Mesendoderm (in vitro differentiated cells): ENCODE data around the gene ZFAND2B.

Experiments
- DNase-seq: peaks from one replicate; pipeline ENCODE4 v3.0.0; 2013
- H2AK5ac ChIP-seq: 2 replicates; pipeline ENCODE4 v1.6.1; 2013; ENCODE audit warnings: low read length, inconsistent platforms
- H2BK120ac ChIP-seq: 2 replicates; pipeline ENCODE4 v1.6.1; 2013; ENCODE audit warnings: low read depth, mild to moderate bottlenecking, low read length, moderate library complexity, mixed read lengths
- H2BK15ac ChIP-seq: replicated peaks from 2 replicates; pipeline ENCODE4 v1.6.1; 2013; ENCODE audit warnings: low read depth, mild to moderate bottlenecking, moderate library complexity
- H2BK5ac ChIP-seq: 2 replicates; pipeline ENCODE4 v1.6.1; 2013; ENCODE audit warnings: low read length, inconsistent platforms
- H3K18ac ChIP-seq: 2 replicates; pipeline ENCODE4 v1.6.1; 2013; ENCODE audit warnings: mild to moderate bottlenecking, low read length, mixed read lengths
- H3K23ac ChIP-seq: one replicate; pipeline ENCODE4 v1.6.1; 2013; ENCODE audit warnings: low read length
- H3K27ac ChIP-seq: 2 replicates; pipeline ENCODE4 v1.5.1; 2013; ENCODE audit warnings: low read depth, mild to moderate bottlenecking, inconsistent platforms, low read length, moderate library complexity
- H3K27me3 ChIP-seq: 2 replicates; pipeline ENCODE4 v1.6.1; 2013; ENCODE audit warnings: low read length, control low read depth, mild to moderate bottlenecking, inconsistent platforms; ENCODE audit not compliant: insufficient read depth, poor library complexity
- H3K36me3 ChIP-seq: 2 replicates; pipeline ENCODE4 v1.6.1; 2013; ENCODE audit warnings: low read length, inconsistent platforms; ENCODE audit not compliant: control insufficient read depth, insufficient read depth
- H3K4ac ChIP-seq: one replicate; pipeline ENCODE4 v1.6.1; 2013; ENCODE audit warnings: low read depth, mild to moderate bottlenecking, low read length, moderate library complexity
- H3K4me1 ChIP-seq: 2 replicates; pipeline ENCODE4 v1.6.1; 2013; ENCODE audit warnings: low read depth, low read length, inconsistent platforms; ENCODE audit not compliant: control insufficient read depth
- H3K4me2 ChIP-seq: 2 replicates; pipeline ENCODE4 v1.6.1; 2013; ENCODE audit warnings: low read length
- H3K4me3 ChIP-seq: 2 replicates; pipeline ENCODE4 v1.5.1; 2013; ENCODE audit warnings: mild to moderate bottlenecking, low read length
- H3K56ac ChIP-seq: one replicate; pipeline ENCODE4 v1.6.1; 2013; ENCODE audit warnings: low read length
- H3K79me1 ChIP-seq: 2 replicates; pipeline ENCODE4 v1.6.1; 2013; ENCODE audit warnings: low read length, inconsistent platforms
- H3K79me2 ChIP-seq: 2 replicates; pipeline ENCODE4 v1.6.1; 2013; ENCODE audit warnings: mild to moderate bottlenecking, low read length; ENCODE audit not compliant: control insufficient read depth, insufficient read depth
- H3K9ac ChIP-seq: 2 replicates; pipeline ENCODE4 v1.6.1; 2013; ENCODE audit warnings: low read length, inconsistent platforms
- H4K5ac ChIP-seq: one replicate; pipeline ENCODE4 v1.6.1; 2013; ENCODE audit warnings: low read length
- H4K8ac ChIP-seq: one replicate; pipeline ENCODE4 v1.6.1; 2013; ENCODE audit warnings: low read depth, mild to moderate bottlenecking, control low read depth, low read length, moderate library complexity
- WGBS: extraction: QIAGEN DNeasy Blood & Tissue Kit; methylation state at CpG from one replicate; pipeline ENCODE4 v1.1.7; 2013; ENCODE audit warnings: low lambda C conversion rate, missing lambda C conversion rate; ENCODE audit not compliant: insufficient coverage; ENCODE audit errors: extremely low coverage; 5-methylcytosine and 5-hydroxymethylcytosine counted together

The ZFAND2B gene

GRCh38 chr2:219225350-219225749 is 18.8 kb downstream of the ZFAND2B start:
- Histone ChIP-seq H3K56ac (no peak overlapping the region), H3K79me1 (peaks cover 10% of the 10 kb centered on the region), H3K27ac (no peak overlapping the region), H3K23ac (no peak overlapping the region), H3K4me2 (no peak overlapping the region), H3K4ac (no peak overlapping the region), H3K36me3 (peaks cover 1% of the 10 kb centered on the region), H2BK5ac (no peak overlapping the region), H3K79me2 (peaks cover 6% of the 10 kb centered on the region), H3K27me3 (no peaks in the 10 kb centered on the region), H4K5ac (no peak overlapping the region), H3K4me3 (no peak overlapping the region), H4K8ac (no peak overlapping the region), H2BK15ac (no peak overlapping the region), H3K18ac (no peak overlapping the region), H3K9ac (no peak overlapping the region), H3K4me1 (peaks cover 4% of the 10 kb centered on the region), H2AK5ac (no peak overlapping the region), H2BK120ac (no peak overlapping the region)
- WGBS: no CpG with 5 or more reads among the region's 3 CpGs
- no peak for DNase-seq

DNA sequence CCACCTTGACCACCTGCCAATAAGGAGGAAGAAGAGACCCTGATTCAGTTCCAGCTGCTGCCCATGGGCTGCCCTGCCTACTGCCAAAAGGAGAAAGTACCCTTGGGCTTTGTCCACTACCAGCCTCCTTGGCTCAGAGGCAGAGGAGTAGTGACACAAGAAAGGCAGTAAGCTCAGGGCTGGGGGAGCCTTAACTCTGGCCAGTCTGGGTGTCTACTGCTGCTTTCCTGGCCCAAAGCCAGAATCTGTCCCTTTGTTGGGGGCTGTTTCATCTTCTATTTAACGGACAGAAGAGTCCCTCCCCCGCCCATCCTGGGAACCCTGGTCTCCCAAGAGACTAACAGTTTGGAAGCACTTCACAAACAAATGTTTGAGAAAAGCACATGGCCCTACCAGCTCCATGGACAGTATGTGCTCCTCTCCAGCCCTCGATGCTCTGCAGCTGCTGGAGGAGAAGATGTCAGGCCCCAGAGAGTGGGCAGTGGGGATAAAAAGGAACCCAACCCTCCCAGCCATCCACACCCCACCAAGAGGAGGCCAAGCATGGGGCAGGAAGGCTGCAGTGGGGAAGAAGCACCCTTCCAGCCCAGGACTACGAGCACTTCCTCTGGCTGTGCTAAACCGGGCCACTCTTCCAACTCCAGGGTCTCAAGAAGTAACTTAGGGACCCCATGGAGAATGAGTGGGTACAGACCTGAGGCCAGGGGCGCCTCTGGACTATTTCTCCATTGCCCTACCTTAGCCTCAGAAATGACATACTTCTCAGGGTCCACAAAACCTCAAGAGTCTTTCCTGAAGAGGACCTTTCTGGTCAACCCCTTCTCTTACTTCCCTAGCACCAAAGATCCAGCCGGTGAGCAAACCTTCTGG is 21.7 kb downstream of the ZFAND2B start:
- Histone ChIP-seq H3K9ac (peak overlapping the region; percentile 84), H3K27ac (no peak overlapping the region), H2BK120ac (no peak overlapping the region), H3K36me3 (peaks cover 6% of the 10 kb centered on the region), H2BK15ac (no peak overlapping the region), H2BK5ac (no peak overlapping the region), H3K23ac (no peak overlapping the region), H2AK5ac (no peak overlapping the region), H4K8ac (no peak overlapping the region), H3K27me3 (no peaks in the 10 kb centered on the region), H3K79me2 (peaks cover 6% of the 10 kb centered on the region), H3K79me1 (peaks cover 12% of the 10 kb centered on the region), H3K4ac (peak overlapping the region; percentile 64), H3K4me1 (peaks cover 4% of the 10 kb centered on the region), H3K18ac (peak overlapping the region; percentile 91), H3K4me3 (peak overlapping the region; percentile 88), H3K56ac (peak overlapping the region; percentile 87), H4K5ac (no peak overlapping the region), H3K4me2 (peak overlapping the region; percentile 99)
- DNase-seq: no peak
- WGBS: no CpG with 5 or more reads among the region's 7 CpGs

DNA sequence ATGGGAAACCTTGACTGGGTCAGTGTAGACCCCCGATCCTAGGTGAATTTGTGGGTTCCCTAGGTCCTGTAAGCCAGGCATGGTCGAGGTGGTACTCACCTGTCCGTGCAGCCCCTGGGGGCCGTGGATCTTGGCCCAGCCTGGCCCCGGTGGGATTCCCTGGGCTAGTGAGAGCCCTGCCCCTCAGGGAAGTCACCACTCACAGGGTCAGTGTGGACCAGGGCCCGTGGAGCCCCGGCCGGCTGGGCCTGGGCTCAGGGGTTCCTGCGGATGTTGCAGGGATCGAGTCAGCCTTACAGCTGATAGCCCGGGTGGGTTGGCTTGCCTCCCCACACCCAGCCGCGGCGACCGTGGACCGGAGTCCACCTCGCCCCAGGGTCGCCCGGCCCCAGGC is 22.3 kb downstream of the ZFAND2B start:
- Histone ChIP-seq H3K18ac (peak overlapping the region; percentile 91), H3K9ac (peak overlapping the region; percentile 84), H3K4me1 (peaks cover 4% of the 10 kb centered on the region), H3K27ac (no peak overlapping the region), H2BK15ac (no peak overlapping the region), H2BK5ac (no peak overlapping the region), H3K79me1 (peaks cover 12% of the 10 kb centered on the region), H2BK120ac (no peak overlapping the region), H3K4me2 (peak overlapping the region; percentile 99), H3K4ac (peak overlapping the region; percentile 64), H4K5ac (no peak overlapping the region), H4K8ac (no peak overlapping the region), H3K4me3 (peak overlapping the region; percentile 88), H2AK5ac (no peak overlapping the region), H3K23ac (peak overlapping the region; percentile 1), H3K56ac (peak overlapping the region; percentile 87), H3K36me3 (peaks cover 4% of the 10 kb centered on the region), H3K27me3 (no peaks in the 10 kb centered on the region), H3K79me2 (peaks cover 6% of the 10 kb centered on the region)
- no peak for DNase-seq
- WGBS: no CpG with 5 or more reads among the region's 19 CpGs

DNA sequence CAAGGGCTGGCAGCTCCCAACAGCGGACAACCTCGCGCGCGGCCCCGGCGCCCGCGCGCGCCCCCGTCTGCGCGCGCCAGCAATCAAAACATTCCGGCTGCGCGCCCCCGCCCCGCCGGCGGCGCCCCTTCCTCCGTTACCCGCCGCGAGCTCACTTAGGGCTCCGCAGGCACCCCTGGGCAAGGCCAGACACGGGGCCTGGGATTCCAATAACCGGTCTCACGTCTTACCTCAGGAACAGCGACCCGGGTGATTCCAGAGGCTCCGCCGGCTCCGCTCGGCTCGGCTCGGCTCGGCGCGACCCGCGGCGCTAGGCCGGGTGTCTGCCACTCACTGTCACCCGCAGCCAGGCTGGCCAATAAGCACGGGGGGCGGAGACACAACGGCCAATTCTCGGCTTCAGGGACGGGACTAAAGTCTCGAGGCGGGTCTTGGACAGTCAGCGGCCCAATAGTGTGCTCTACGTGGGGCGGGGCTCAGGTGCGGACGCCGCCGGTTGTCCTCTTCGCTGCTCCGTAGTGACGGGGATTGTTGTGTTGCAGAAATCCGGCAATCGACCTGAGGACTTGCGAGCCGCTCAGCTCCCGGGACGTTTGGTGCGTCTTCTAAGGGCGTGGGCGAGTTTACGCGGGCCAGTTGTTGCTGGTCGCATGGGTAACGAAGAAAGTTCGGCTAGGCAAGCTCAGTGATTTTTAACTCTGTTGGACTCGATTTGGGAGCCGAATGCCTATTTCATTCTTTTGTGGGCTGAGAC is 22.9 kb downstream of the ZFAND2B start, which contains the start of the genes ANKZF1 and ATG9A:
Gene ANKZF1, plus strand, starts transcription at position 502 of the 754 bp plus-strand sequence. CDS start 452 bp downstream, outside the sequence.
Gene ATG9A, minus strand, starts transcription at position 332 of the 754 bp plus-strand sequence. CDS start 1,612 bp downstream, outside the sequence.
- peaks cover 6% of the 10 kb centered on the region for H3K79me2 ChIP-seq
- no CpG with 5 or more reads among the region's 80 CpGs for WGBS

DNA sequence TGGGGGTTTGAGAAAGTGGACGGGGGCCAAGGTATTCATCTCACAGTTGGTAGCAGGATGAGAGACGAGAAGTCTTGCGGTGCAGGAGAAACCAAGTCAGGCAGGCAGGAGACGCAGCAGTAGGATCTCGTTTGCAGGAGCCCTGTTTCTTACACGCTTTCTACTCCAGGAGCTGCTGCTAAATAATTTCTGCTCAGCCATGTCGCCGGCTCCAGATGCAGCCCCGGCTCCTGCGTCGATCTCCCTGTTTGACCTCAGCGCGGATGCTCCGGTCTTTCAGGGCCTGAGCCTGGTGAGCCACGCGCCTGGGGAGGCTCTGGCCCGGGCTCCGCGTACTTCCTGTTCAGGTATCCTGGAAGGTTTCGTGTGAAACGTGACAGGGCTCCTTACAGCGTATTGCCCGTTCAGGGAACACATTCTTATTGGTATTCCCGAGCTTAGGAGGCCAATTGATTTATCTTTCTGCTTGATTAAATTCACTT is 23.5 kb downstream of the ZFAND2B start:
- no CpG with 5 or more reads among the region's 24 CpGs for WGBS
- no peaks in the 10 kb centered on the region for H3K27me3 ChIP-seq
- H3K79me1 ChIP-seq: peaks cover 12% of the 10 kb centered on the region
- H3K56ac ChIP-seq: peak overlapping the region; percentile 92
- H3K4ac ChIP-seq: peak overlapping the region; percentile 81
- H4K5ac ChIP-seq: no peak overlapping the region
- no peak overlapping the region for H3K23ac ChIP-seq
- no peak overlapping the region for H2AK5ac ChIP-seq
- H2BK5ac ChIP-seq: no peak overlapping the region
- peak overlapping the region; percentile 89 for H3K27ac ChIP-seq
- H3K36me3 ChIP-seq: peaks cover 4% of the 10 kb centered on the region
- peak; percentile 79 for DNase-seq
- peak overlapping the region; percentile 88 for H3K9ac ChIP-seq
- no peak overlapping the region for H2BK15ac ChIP-seq
- peak overlapping the region; percentile 72 for H3K4me2 ChIP-seq
- peak overlapping the region; percentile 21 for H3K18ac ChIP-seq
- H3K79me2 ChIP-seq: peaks cover 6% of the 10 kb centered on the region
- H4K8ac ChIP-seq: no peak overlapping the region
- no peak overlapping the region for H2BK120ac ChIP-seq
- H3K4me1 ChIP-seq: peaks cover 4% of the 10 kb centered on the region
- H3K4me3 ChIP-seq: peak overlapping the region; percentile 87

More for the DNA sequence above, 22.9 kb downstream of the ZFAND2B start, which contains the start of the genes ANKZF1 and ATG9A:
- Histone ChIP-seq H3K4ac (peak within 1 kb of the TSS; percentile 81), H2BK5ac (peak within 1 kb of the TSS; percentile 72), H3K79me1 (peaks cover 12% of the 10 kb centered on the region), H3K4me3 (peak within 1 kb of the TSS; percentile 88), H4K5ac (no peak within 1 kb of the TSS), H2BK15ac (no peak within 1 kb of the TSS), H3K4me1 (peaks cover 4% of the 10 kb centered on the region), H3K23ac (peak within 1 kb of the TSS; percentile 1), H2AK5ac (no peak within 1 kb of the TSS), H3K27me3 (no peaks in the 10 kb centered on the region), H3K27ac (peak within 1 kb of the TSS; percentile 89), H3K36me3 (peaks cover 4% of the 10 kb centered on the region), H4K8ac (no peak within 1 kb of the TSS), H3K9ac (peak within 1 kb of the TSS; percentile 88), H3K18ac (peak within 1 kb of the TSS; percentile 91), H2BK120ac (peak within 1 kb of the TSS; percentile 48), H3K56ac (peak within 1 kb of the TSS; percentile 96), H3K4me2 (peak within 1 kb of the TSS; percentile 99)
- peak; percentile 100 for DNase-seq
